Measurements from ENCODE around the gene SLC5A5.

SLC5A5 gene

DNA sequence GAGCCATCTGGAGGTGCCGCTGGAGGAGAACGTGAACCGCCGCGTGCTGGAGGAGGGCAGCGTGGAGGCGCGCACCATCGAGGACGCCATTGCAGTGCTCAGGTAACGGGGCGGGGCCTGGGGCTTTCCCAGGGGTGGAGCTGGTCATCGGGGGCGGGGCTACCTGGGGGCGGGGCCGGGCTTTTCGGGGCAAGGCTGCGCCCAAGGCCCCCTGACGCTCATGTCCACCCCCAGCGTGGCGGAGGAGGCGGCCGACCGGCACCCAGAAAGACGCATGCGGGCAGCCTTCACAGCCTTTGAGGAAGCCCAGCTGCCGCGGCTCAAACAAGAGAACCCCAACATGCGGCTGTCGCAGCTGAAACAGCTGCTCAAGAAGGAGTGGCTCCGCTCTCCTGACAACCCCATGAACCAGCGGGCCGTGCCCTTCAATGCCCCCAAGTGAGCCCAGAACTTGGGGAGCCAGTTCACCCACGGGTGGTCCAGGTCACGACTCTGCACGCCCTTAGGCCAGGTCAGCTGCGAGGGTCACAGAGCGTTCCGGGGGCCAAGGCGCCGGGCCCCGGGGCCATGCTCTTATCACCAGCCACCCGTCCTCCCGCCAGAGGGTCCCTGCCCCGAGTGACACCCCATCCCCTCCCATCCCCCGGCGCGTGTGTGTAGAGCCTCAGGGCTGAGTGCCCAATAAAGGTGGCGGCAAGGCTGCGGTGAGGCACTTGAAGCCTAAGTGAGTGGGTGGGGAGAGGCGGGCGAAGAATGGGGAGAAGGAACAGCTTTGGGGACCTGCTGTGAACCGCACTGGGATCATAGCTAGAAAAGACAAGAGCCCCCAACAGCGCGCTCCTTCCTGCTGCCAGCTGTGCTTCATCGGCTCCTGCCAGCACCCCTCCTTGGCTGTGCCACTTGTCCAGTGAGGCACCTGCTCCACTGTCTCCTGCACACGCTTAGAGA is 71.8 kb downstream of the SLC5A5 start:
- Histone ChIP-seq H3K9ac (ENCODE audit: low read length) (no peak overlapping the region), H3K4me2 (ENCODE audit: low read length) (no peak overlapping the region), H4K20me1 (ENCODE audit: insufficient read depth, low read length) (no peaks in the 10 kb centered on the region), H3K27ac (ENCODE audit: low read length) (no peak overlapping the region), H3K27me3 (ENCODE audit: low read depth, low read length) (no peaks in the 10 kb centered on the region), H2AFZ (ENCODE audit: low read depth, low read length) (no peak overlapping the region), H3K9me3 (ENCODE audit: insufficient read depth, low read length) (no peaks in the 10 kb centered on the region), H3K36me3 (replicated peaks; ENCODE audit: low read depth, low read length) (peaks cover 16% of the 10 kb centered on the region), H3K4me3 (ENCODE audit: low read length) (no peak overlapping the region), H3K4me1 (ENCODE audit: low read length) (peaks cover 17% of the 10 kb centered on the region), H3K79me2 (ENCODE audit: low read length) (no peaks in the 10 kb centered on the region)
- TF ChIP-seq, protein P1, sequence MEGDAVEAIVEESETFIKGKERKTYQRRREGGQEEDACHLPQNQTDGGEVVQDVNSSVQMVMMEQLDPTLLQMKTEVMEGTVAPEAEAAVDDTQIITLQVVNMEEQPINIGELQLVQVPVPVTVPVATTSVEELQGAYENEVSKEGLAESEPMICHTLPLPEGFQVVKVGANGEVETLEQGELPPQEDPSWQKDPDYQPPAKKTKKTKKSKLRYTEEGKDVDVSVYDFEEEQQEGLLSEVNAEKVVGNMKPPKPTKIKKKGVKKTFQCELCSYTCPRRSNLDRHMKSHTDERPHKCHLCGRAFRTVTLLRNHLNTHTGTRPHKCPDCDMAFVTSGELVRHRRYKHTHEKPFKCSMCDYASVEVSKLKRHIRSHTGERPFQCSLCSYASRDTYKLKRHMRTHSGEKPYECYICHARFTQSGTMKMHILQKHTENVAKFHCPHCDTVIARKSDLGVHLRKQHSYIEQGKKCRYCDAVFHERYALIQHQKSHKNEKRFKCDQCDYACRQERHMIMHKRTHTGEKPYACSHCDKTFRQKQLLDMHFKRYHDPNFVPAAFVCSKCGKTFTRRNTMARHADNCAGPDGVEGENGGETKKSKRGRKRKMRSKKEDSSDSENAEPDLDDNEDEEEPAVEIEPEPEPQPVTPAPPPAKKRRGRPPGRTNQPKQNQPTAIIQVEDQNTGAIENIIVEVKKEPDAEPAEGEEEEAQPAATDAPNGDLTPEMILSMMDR (IDR thresholded peaks at IDR 0.05; ENCODE audit: low read depth, low read length), result no peak
- no peak for TF ChIP-seq EZH2phosphoT487 (IDR thresholded peaks at IDR 0.05; ENCODE audit: low read depth)

DNA sequence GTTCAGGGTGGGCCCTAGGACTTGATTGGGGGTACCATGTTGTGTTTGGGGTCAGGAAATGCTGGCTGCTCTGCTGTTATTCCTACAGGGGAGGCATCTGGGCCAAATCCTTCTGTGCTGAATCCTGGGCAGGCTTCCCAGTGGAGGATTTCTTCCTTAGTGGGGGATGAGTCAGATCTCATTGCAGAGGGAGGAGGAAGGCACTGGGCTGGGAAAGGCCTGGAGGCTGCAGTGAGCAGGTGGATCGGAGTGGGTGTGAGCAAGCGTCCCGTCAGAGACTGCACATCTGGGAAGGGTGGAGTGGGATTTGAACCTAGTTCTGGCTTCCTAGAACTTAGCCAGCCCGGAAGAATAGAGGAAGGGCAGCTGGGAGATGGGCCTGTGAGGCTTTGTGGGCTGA is 72.6 kb downstream of the SLC5A5 start:
- Histone ChIP-seq H3K9ac (ENCODE audit: low read length) (no peak overlapping the region), H3K4me2 (ENCODE audit: low read length) (no peak overlapping the region), H3K27me3 (ENCODE audit: low read depth, low read length) (no peaks in the 10 kb centered on the region), H3K79me2 (ENCODE audit: low read length) (no peaks in the 10 kb centered on the region), H3K4me3 (ENCODE audit: low read length) (no peak overlapping the region), H3K27ac (ENCODE audit: low read length) (no peak overlapping the region), H3K4me1 (ENCODE audit: low read length) (peaks cover 21% of the 10 kb centered on the region), H2AFZ (ENCODE audit: low read depth, low read length) (no peak overlapping the region), H3K9me3 (ENCODE audit: insufficient read depth, low read length) (no peaks in the 10 kb centered on the region), H3K36me3 (replicated peaks; ENCODE audit: low read depth, low read length) (peaks cover 15% of the 10 kb centered on the region), H4K20me1 (ENCODE audit: insufficient read depth, low read length) (no peaks in the 10 kb centered on the region)
- TF ChIP-seq, protein P1 (IDR thresholded peaks at IDR 0.05; ENCODE audit: low read depth, low read length), result no peak
- TF ChIP-seq EZH2phosphoT487 (IDR thresholded peaks at IDR 0.05; ENCODE audit: low read depth), result no peak
